HepG2 (cell line): ENCODE results near the gene SLC51B. TPM values are rescaled to one million over a fixed set of nuclear protein-coding genes. Genes with fewer than 3 reads are reported as not detected.
A peak's percentile ranks its signal among the peaks of the same experiment; 100 is the strongest.

Experiments used
- HIC2 ChIP-seq: sonication (generic); formaldehyde crosslinking; IDR thresholded peaks from 2 replicates; pipeline ENCODE4 v1.9.0; 2022; ENCODE audit warnings: low read depth, missing genetic modification reagents
- KLF16 ChIP-seq, 2 experiments: sonication (generic) in 1 of 2; formaldehyde crosslinking in 1 of 2; IDR thresholded peaks; 2 replicates each; pipeline versions ENCODE4 v1.6.1 to v1.8.0; 2016 to 2023; ENCODE audit warnings: missing genetic modification reagents in 2 of 2, missing compliant biosample characterization in 1 of 2
- NFAT5 ChIP-seq: sonication (generic); formaldehyde crosslinking; IDR thresholded peaks from 2 replicates; pipeline ENCODE4 v1.4.0; 2020; ENCODE audit warnings: missing genetic modification reagents
- NFYB ChIP-seq: sonication (generic); formaldehyde crosslinking; IDR thresholded peaks from 2 replicates; pipeline ENCODE4 v1.4.0; 2020; ENCODE audit warnings: missing genetic modification reagents
- PATZ1 ChIP-seq: sonication (generic); formaldehyde crosslinking; IDR thresholded peaks from 2 replicates; pipeline ENCODE4 v1.4.0; 2020; ENCODE audit warnings: missing genetic modification reagents
- PHF20 ChIP-seq: sonication (generic); formaldehyde crosslinking; IDR thresholded peaks from 2 replicates; pipeline ENCODE4 v1.5.0; 2020; ENCODE audit warnings: mild to moderate bottlenecking, missing genetic modification reagents
- RCOR2 ChIP-seq: IDR thresholded peaks from 2 replicates; pipeline ENCODE4 v1.6.1; 2016; ENCODE audit warnings: missing biosample characterization, missing genetic modification reagents
- RFXAP ChIP-seq: sonication (generic); formaldehyde crosslinking; IDR thresholded peaks from 2 replicates; pipeline ENCODE4 v1.4.0; 2020; ENCODE audit warnings: missing genetic modification reagents, borderline replicate concordance
- TFE3 ChIP-seq: IDR thresholded peaks from 2 replicates; pipeline ENCODE4 v1.6.1; 2016
- ZBTB43 ChIP-seq: sonication (generic); formaldehyde crosslinking; conservative IDR thresholded peaks from 2 replicates; pipeline ENCODE4 v1.4.0; 2020; ENCODE audit warnings: missing genetic modification reagents
- ZFP82 ChIP-seq: sonication (generic); formaldehyde crosslinking; IDR thresholded peaks from 2 replicates; pipeline ENCODE4 v1.5.1; 2020; ENCODE audit warnings: mild to moderate bottlenecking, missing genetic modification reagents, borderline replicate concordance
- ZNF205 ChIP-seq: IDR thresholded peaks from 2 replicates; pipeline ENCODE4 v1.6.1; 2018; ENCODE audit warnings: missing biosample characterization, missing genetic modification reagents
- ZNF256 ChIP-seq: sonication (generic); formaldehyde crosslinking; conservative IDR thresholded peaks from 2 replicates; pipeline ENCODE4 v1.4.0; 2020; ENCODE audit warnings: missing genetic modification reagents
- ZNF264 ChIP-seq: sonication (generic); formaldehyde crosslinking; IDR thresholded peaks from 2 replicates; pipeline ENCODE4 v1.4.0; 2020; ENCODE audit warnings: missing genetic modification reagents
- ZNF546 ChIP-seq: sonication (generic); formaldehyde crosslinking; conservative IDR thresholded peaks from 2 replicates; pipeline ENCODE4 v1.8.1; 2023; ENCODE audit warnings: mild to moderate bottlenecking, missing genetic modification reagents
- ZNF564 ChIP-seq: sonication (generic); formaldehyde crosslinking; IDR thresholded peaks from 2 replicates; pipeline ENCODE4 v1.8.1; 2023; ENCODE audit warnings: mild to moderate bottlenecking, missing genetic modification reagents
- polyA plus RNA-seq, 8 experiments: library from polyadenylated mRNA; depleted of rRNA in 3 of 8; stranded (reverse) in 7 of 8; unstranded in 1 of 8; fragments of >200 nt; fragmentation: Illumina TruSeq in 4 of 8; extraction: Trizol in 4 of 8; gene quantifications; 2 replicates each; pipeline versions ENCODE4 v1.2.1 to v1.2.3, GENCODE V29; 2011 to 2016; ENCODE audit warnings: low read depth in 4 of 8, missing spikeins in 1 of 8, mixed read lengths in 1 of 8; ENCODE audit not compliant: insufficient read depth in 1 of 8
- total RNA-seq, 5 experiments: library from RNA; depleted of rRNA; stranded (reverse); fragments of >200 nt; fragmentation: Illumina TruSeq; extraction: Trizol; gene quantifications; 2 replicates each; pipeline ENCODE4 v1.2.3, GENCODE V29; 2016; ENCODE audit warnings: low read depth in 1 of 5

SLC51B gene
- total and polyA plus RNA-seq, 2 of the 13 experiments (the other 11 are each of a cell fraction or from before 2014, with no cell fraction given): 14.9 to 17.1 TPM

- TF ChIP-seq ZNF256 (CRISPR knock-in tag) (no peak), TFE3 (CRISPR knock-in tag) (0 out of 2 replicates have a peak, but pooled peaks have one; percentile 34), ZBTB43 (CRISPR knock-in tag) (no peak; the same call in 1 of the 2 replicates), ZNF564 (CRISPR knock-in tag) (0 out of 2 replicates have a peak, but pooled peaks have one; percentile 34), KLF16 (CRISPR knock-in tag; IDR thresholded peaks at IDR 0.05) (peak in 1 of 2 experiments; percentile 44; a peak in 2 of 4 replicates), ZNF205 (CRISPR knock-in tag) (peak; percentile 52; the same call in 1 of the 2 replicates), ZNF546 (0 out of 2 replicates have a peak, but pooled peaks have one; percentile 32), RCOR2 (peak; percentile 52), RFXAP (CRISPR knock-in tag) (peak; percentile 60; the same call in 1 of the 2 replicates), NFAT5 (CRISPR knock-in tag) (peak; percentile 34; the same call in 1 of the 2 replicates), HIC2 (peak; percentile 91), PHF20 (CRISPR knock-in tag) (no peak), ZNF264 (0 out of 2 replicates have a peak, but pooled peaks have one; percentile 21), PATZ1 (CRISPR knock-in tag) (no peak), ZFP82 (CRISPR knock-in tag) (no peak), NFYB (CRISPR knock-in tag) (0 out of 2 replicates have a peak, but pooled peaks have one; percentile 11)
Measured at GRCh38 chr15:65032801-65033537, 12.2 kb upstream of the SLC51B start (continued).
